Tongue (tissue), 2 donors: ENCODE results near the gene VPREB1. TPM values are rescaled to one million over a fixed set of nuclear protein-coding genes. Genes with fewer than 3 reads are reported as not detected.
A peak's percentile ranks its signal among the peaks of the same experiment; 100 is the strongest.
"Not testable (repeated sequence)": the region's sequence is repeated elsewhere in the genome, so short reads cannot be mapped to it uniquely, and the experiment has no call there.

Experiments
- DNase-seq: peaks from one replicate; pipeline ENCODE4 v3.0.0-alpha.2; 2015
- total RNA-seq: library from RNA; depleted of rRNA; stranded (reverse); fragments of >200 nt; gene quantifications from one replicate; pipeline ENCODE4 v1.2.3, GENCODE V29; 2014

Gene VPREB1
- not detected for total RNA-seq

GRCh38 chr22:22244316-22245250 lies at the start of gene VPREB1:
VPREB1 (plus strand) TSS chr22:22244786; CDS start chr22:22244814, 28 bp downstream.
- DNase-seq = no peak

- DNase-seq = no peak
These were observed 49.7 kb upstream of the VPREB1 start for GRCh38 chr22:22194931-22195264.

GRCh38 chr22:22195265-22196017 lies 49.1 kb upstream of the VPREB1 start:
- peak; percentile 63 for DNase-seq

- no peak for DNase-seq
These were observed 48.5 kb upstream of the VPREB1 start for GRCh38 chr22:22196018-22196533.

GRCh38 chr22:22196833-22197477 lies 47.6 kb upstream of the VPREB1 start:
- no peak for DNase-seq

- no peak for DNase-seq
These were observed 46.6 kb upstream of the VPREB1 start for GRCh38 chr22:22197993-22198402.

- no peak for DNase-seq
These were observed 45.8 kb upstream of the VPREB1 start for GRCh38 chr22:22198751-22199150.

- no peak for DNase-seq
These were observed 45.0 kb upstream of the VPREB1 start for GRCh38 chr22:22199634-22200033.

- DNase-seq = no peak
These were observed 43.9 kb upstream of the VPREB1 start for GRCh38 chr22:22200569-22201184.

GRCh38 chr22:22201185-22201929 lies 43.2 kb upstream of the VPREB1 start:
- DNase-seq = peak; percentile 84

- DNase-seq = no peak
These were observed 42.6 kb upstream of the VPREB1 start for GRCh38 chr22:22201930-22202343.

- DNase-seq = no peak
These were observed 41.3 kb upstream of the VPREB1 start for GRCh38 chr22:22203048-22203971.

GRCh38 chr22:22207845-22208564 lies 36.6 kb upstream of the VPREB1 start:
- peak; percentile 77 for DNase-seq

- DNase-seq = no peak
These were observed 35.9 kb upstream of the VPREB1 start for GRCh38 chr22:22208652-22209051.

GRCh38 chr22:22209080-22209640 lies 35.4 kb upstream of the VPREB1 start:
- DNase-seq = not testable (repeated sequence)

- DNase-seq = no peak
These were observed 34.2 kb upstream of the VPREB1 start for GRCh38 chr22:22210375-22210774.

GRCh38 chr22:22210889-22211833 lies 33.4 kb upstream of the VPREB1 start:
- no peak for DNase-seq

- peak; percentile 26 for DNase-seq
These were observed 31.4 kb upstream of the VPREB1 start for GRCh38 chr22:22213231-22213630.
